T-helper 2 cell (primary cell): ENCODE measurements around the gene PLXNA2.

Source experiments
- DNase-seq, 5 experiments: peaks; one replicate each; pipeline versions ENCODE4 v3.0.0 to v3.0.0-alpha.2; 2012 to 2022

The PLXNA2 gene

DNA sequence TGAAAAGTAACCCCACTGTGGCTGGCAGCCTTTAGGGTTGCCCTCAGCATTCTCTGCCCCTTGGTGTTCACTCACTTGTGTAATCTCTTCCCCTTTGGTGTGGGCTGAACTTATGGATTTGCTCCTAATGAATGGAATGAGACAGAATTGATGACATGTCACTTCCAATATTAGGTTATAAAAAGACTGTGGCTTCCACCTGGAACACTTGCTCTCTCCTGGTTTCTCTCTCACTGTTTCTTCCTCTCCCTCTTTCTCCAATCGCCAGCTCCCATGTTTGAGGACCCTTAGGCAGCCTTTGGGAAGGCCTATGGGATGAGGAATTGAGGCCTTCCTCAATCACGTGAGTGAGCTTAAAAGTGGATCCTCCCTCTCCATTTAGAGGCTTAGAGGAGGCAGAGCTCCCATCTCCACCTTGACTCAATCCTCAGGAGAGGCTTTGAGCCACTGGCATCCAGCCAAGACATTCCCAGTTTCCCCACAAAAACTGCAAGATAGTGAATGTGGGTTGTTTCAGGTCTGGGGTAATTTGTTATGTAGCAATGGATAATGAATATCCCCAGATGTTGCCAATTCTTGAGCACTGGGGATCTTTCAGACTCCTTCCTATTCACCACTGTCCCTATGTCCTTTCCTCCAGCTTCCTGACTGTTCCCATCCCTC is 237.8 kb downstream of the PLXNA2 start:
- no peak for DNase-seq

DNA sequence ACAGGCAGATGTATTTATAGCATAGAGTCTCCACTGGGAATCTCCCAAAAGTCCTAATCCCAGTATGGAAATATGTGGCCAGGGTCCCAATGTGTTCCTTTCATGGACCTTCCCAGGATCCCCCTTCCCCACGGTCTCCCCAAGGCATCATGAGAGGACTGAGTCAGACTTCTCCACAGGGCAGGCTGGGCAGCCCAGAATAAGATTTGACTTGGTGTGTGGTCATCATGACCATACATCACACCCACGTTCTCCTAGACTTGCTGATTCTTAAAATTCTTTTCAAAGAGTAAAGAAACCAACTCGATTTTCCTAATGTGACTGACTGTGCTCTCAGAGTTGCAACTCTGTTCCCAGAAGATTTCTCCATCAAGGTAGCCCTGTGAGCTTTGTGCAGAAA is 239.3 kb downstream of the PLXNA2 start:
- DNase-seq, result no peak

GRCh38 chr1:208003241-208003640 is 240.9 kb downstream of the PLXNA2 start:
- no peak for DNase-seq

GRCh38 chr1:208002672-208003071 is 241.5 kb downstream of the PLXNA2 start:
- DNase-seq, result no peak

GRCh38 chr1:208002078-208002477 is 242.1 kb downstream of the PLXNA2 start:
- DNase-seq, result no peak

- no peak for DNase-seq
These were observed 243.7 kb downstream of the PLXNA2 start for GRCh38 chr1:208000504-208000903.

- no peak for DNase-seq
These were observed 244.2 kb downstream of the PLXNA2 start for GRCh38 chr1:207999972-208000371.

GRCh38 chr1:207999274-207999915 is 244.8 kb downstream of the PLXNA2 start:
- DNase-seq, result no peak

DNA sequence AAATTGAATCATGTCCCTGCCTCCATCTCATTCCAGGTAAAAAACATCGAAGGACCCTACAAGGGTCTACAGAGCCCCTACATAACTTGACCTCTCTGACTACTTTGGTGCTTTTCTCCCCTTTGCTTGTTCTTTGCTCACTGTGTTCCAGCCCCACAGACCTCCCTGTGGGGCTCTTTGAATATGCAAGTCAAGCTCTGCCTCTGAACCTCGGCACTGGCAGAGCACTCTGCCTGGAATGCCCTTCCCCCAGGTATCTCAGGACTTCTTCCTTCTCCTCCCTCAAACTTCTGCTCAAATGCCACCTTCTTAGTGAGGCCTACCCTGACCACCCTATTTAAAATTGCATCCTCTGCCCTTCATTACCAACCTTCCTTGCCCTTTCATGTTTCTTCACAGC is 245.5 kb downstream of the PLXNA2 start:
- no peak for DNase-seq

GRCh38 chr1:207997486-207998268 is 246.5 kb downstream of the PLXNA2 start:
- peak in 2 of 5 experiments; percentile 16 to 46 for DNase-seq

DNA sequence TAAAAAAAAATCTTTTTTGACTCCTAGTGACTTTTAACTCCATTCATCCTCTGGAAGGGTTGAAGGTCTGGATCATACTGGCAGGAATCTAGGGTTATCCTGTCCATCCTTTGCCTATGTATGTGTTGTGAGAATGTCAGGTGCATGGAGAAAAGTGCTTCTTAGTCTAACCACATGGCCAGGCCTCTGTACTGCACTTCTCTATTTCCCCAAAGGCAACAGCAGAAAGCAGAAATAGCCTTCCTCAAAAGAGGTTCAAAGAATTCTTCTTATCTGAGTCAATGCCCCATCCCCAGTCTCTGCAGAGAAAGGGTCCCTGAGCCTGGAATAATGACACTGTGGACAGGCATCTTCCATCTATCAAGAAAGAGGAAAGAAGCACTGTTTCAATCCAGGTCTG is 247.5 kb downstream of the PLXNA2 start:
- DNase-seq, result no peak

DNA sequence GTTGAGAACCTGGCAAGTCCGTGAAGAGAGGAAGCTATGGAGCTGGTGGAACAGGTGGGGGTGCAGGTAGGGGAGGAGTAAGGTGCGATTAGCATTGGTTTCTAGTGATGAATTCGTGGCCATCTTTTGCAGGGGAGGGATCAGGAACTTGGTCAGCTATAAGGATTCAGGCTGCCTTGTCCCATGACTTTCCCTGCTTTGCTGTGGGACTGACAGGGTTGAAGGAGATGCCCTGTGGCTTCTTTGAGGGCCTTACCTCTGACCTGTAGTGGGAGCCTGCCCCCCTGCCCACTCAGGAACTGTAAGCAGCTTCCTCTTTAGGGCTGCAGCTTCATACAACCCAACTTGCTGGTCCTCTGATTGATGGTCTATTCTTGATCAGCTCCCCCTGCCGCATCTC is 248.6 kb downstream of the PLXNA2 start:
- no peak for DNase-seq

DNA sequence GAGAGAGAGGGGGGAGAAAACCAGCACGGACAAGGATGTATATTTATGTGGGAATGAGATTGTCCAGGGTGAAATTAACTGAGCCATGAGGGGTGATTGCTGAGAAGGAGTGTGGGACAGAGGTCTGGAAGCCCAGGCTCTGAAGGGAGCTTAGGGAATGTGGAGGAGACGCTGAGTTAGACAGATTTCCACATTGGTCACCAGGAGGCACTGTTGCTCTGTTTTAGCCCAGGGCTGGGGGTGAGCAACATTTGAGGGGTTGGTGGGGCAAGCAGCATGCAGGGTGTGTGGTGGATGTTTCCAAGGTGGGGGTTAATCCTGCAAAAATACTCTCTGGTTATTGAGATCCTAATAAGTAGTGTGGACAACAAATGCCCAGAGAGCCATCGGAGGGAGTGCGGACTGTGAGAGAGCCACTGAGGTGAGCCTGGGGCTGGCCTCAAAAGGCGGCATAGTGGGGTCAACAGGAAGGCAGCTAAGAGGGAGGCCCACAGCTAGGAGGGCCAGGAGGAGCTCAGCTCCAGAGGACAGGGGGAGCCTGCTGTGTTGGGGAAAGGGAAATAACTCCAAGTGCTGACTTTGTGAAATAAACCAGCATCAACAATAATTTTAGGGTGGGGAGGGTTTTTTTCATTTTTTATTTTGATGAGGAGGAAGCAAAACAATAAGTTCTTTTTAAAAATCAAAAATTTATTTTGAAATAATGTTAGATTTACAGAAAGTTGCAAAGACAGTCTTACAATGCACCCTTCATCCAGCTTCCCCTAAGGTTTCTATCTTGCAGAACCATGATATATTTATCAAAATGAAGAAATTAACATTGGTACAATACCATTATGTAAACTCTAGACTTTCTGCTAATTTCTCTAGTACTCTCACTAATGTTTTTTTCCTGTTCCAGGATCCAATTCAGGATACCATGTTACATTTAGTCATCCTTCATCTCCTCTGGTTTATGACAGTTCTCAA is 250.4 kb downstream of the PLXNA2 start:
- DNase-seq, result no peak

DNA sequence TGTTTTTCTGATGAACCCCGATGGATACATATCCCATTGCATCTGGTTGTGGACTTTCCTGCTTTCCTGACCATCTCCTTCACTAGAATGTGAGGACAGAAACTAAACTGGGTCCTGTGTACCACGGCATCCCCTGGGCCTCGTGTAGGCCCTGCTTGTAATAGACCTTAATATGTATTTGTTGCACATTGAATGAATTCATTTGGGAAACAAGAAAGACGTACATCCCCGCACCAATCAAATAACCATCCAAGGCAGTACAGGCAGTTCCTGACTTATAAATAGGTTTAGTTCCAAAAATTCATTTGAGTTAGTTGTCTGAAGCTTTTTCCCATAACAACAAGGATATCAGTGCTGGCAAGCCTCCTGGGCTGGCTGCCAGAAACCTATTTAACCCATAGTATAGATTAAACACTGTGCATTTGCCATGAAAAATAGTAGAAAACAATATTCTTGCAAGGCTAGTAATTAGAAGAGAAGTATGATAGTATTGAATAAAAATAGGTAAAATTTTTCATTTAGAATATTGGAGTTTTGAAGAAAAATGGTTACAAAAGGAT is 251.4 kb downstream of the PLXNA2 start:
- no peak for DNase-seq

- no peak for DNase-seq
These were observed 252.6 kb downstream of the PLXNA2 start for GRCh38 chr1:207991583-207992026.

GRCh38 chr1:207990876-207991582 is 253.2 kb downstream of the PLXNA2 start:
- DNase-seq, result no peak

DNA sequence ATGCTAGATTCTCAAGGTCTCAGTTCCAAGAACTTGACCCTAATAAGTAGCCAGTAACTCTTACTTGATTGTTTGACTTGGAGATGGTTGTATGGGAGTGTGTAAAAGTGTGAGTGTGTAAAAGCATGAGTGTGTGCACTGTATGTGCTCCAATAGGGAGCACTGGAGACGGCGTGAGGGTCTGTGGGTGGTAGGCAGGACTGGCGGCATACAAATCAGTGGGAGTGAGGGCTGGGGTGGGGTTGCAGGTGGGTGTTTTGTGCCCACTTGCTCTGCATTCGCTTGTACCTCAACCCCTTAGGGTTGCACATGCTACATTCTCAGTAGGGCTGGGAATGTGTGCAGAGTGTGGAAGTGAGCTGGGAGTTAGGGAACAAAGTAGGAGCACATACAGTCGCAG is 253.7 kb downstream of the PLXNA2 start:
- no peak for DNase-seq

- DNase-seq, result no peak
These were observed 255.6 kb downstream of the PLXNA2 start for GRCh38 chr1:207988326-207989165.

GRCh38 chr1:207987164-207987563 is 257.0 kb downstream of the PLXNA2 start:
- DNase-seq, result no peak

- no peak for DNase-seq
These were observed 258.2 kb downstream of the PLXNA2 start for GRCh38 chr1:207985996-207986395.
